Psoas muscle (tissue), 8 donors: ENCODE results near the gene CDH4. TPM values are rescaled to one million over a fixed set of nuclear protein-coding genes. Genes with fewer than 3 reads are reported as not detected.

ENCODE experiments used
- ATAC-seq, 4 donors: fragments of 200-7000 bp; cut with Tn5 transposase; one replicate each; pipeline ENCODE4 v1.9.1; 2020; ENCODE audit warnings: moderate library complexity in 3 of 4, mild to moderate bottlenecking in 2 of 4
- DNase-seq, 2 donors: peaks; one replicate each; pipeline ENCODE4 v3.0.0-alpha.2; 2020
- H3K27ac ChIP-seq: fragments of 200-600 bp; one replicate; pipeline ENCODE4 v1.8.0; 2022
- H3K27me3 ChIP-seq, 3 donors: fragments of 200-600 bp in 1 of 3; one replicate each; pipeline versions ENCODE4 v1.6.1 to v1.8.0; 2013 to 2022; ENCODE audit warnings: low read length in 2 of 3, mild to moderate bottlenecking in 2 of 3, moderate library complexity in 1 of 3; ENCODE audit not compliant: insufficient read depth in 3 of 3
- H3K36me3 ChIP-seq, 2 donors: fragments of 200-600 bp in 1 of 2; one replicate each; pipeline versions ENCODE4 v1.6.1 to v1.8.0; 2013 to 2022; ENCODE audit warnings: low read depth in 1 of 2, mild to moderate bottlenecking in 1 of 2, moderate library complexity in 1 of 2; ENCODE audit not compliant: insufficient read depth in 1 of 2
- H3K4me1 ChIP-seq: fragments of 200-600 bp; one replicate; pipeline ENCODE4 v1.8.0; 2022
- H3K4me3 ChIP-seq: fragments of 200-600 bp; one replicate; pipeline ENCODE4 v1.8.0; 2022; ENCODE audit warnings: mild to moderate bottlenecking
- H3K9me3 ChIP-seq: fragments of 200-600 bp; one replicate; pipeline ENCODE4 v1.8.0; 2022
- CTCF ChIP-seq: fragments of 200-600 bp; IDR thresholded peaks from one replicate; pipeline ENCODE4 v1.8.0; 2022; ENCODE audit warnings: antibody characterized with exemption
- WGBS, 3 donors: extraction: QIAGEN DNeasy Blood & Tissue Kit; methylation state at CpG; one replicate each; pipeline versions ENCODE4 v1.1.6 to v1.1.7; 2013; 5-methylcytosine and 5-hydroxymethylcytosine counted together
- intact Hi-C, 2 donors: fragments of 100-400 bp; cut with DNase I; formaldehyde crosslinking; loops; one replicate each; pipeline versions ENCODE4 v1.11.0 to v1.14.2; 2022
- polyA plus RNA-seq, 3 donors: library from polyadenylated mRNA; stranded (reverse); fragments of 200-250 nt; gene quantifications; one replicate each; pipeline ENCODE4 v1.2.3, GENCODE V29; 2013
- total RNA-seq, 4 donors: library from RNA; stranded (reverse); fragmentation: NEBNext Ultra II Directional in 2 of 4; extraction: Animal tissue kit (Norgen Biotek cat#: 25700) in 2 of 4; gene quantifications; one replicate each; pipeline versions ENCODE4 v1.2.1 to v1.2.4, GENCODE V29; 2021 to 2023
- donor health status: healthy with polysubstance abuse.
- donor health status: DM: no; HTN: no; CAD: no; lungs with moderate emphysema.
- donor health status: Bipolar disorder and iron deficiency.
- donor health status: healthy.
- donor health status: DM: yes; HTN: yes; CAD: no.
- donor health status: DM: no; HTN: no; CAD: no.
- donor health status: DM: no; HTN: no; CAD: no.
- donor health status: DM: yes; HTN: yes; CAD: no.

CDH4 gene
- total and polyA plus RNA-seq, 7 donors = 0.26 to 1.0 (median 0.34) TPM

GRCh38 chr20:61693055-61693600, 441.1 kb downstream of the CDH4 start:
- ATAC-seq = no peak
- no peak for DNase-seq
- H3K4me3 ChIP-seq = no peak overlapping the region
- no peak overlapping the region for H3K27ac ChIP-seq
- no peaks in the 10 kb centered on the region for H3K9me3 ChIP-seq
- H3K4me1 ChIP-seq = no peaks in the 10 kb centered on the region
- no peak for TF ChIP-seq CTCF
- peaks cover 0 to 2% (median 0%) of the 10 kb centered on the region in 3 donors for H3K27me3 ChIP-seq
- 75 to 84% (median 84%) methylated on average over 12 of the region's 12 CpGs for WGBS, 3 donors
- H3K36me3 ChIP-seq = no peaks in the 10 kb centered on the region
- intact Hi-C loops = no loop called here

- Histone ChIP-seq H3K4me3 (no peak overlapping the region), H3K27ac (no peak overlapping the region), H3K4me1 (no peaks in the 10 kb centered on the region), H3K9me3 (no peaks in the 10 kb centered on the region), H3K27me3 (peaks cover 0 to 2% (median 0%) of the 10 kb centered on the region in 3 donors), H3K36me3 (no peaks in the 10 kb centered on the region)
- WGBS, 3 donors = 61 to 74% (median 70%) methylated on average over 14 to 15 of the region's 15 CpGs
- no peak for TF ChIP-seq CTCF
- DNase-seq = no peak
- no peak for ATAC-seq
- intact Hi-C loops = no loop called here
Observed at GRCh38 chr20:61694682-61695081, 442.6 kb downstream of the CDH4 start.

GRCh38 chr20:61695741-61696140, 443.7 kb downstream of the CDH4 start:
- H3K9me3 ChIP-seq = no peaks in the 10 kb centered on the region
- no peak for TF ChIP-seq CTCF
- H3K27ac ChIP-seq = no peak overlapping the region
- H3K4me1 ChIP-seq = no peaks in the 10 kb centered on the region
- intact Hi-C loops = no loop called here
- no peak for DNase-seq
- 80 to 88% (median 84%) methylated on average over 8 to 9 of the region's 9 CpGs for whole genome bisulfite sequencing, 3 donors
- ATAC-seq = no peak
- no peaks in the 10 kb centered on the region for H3K36me3 ChIP-seq
- peaks cover 0 to 2% (median 0%) of the 10 kb centered on the region in 3 donors for H3K27me3 ChIP-seq
- no peak overlapping the region for H3K4me3 ChIP-seq

GRCh38 chr20:61696181-61696735, 444.2 kb downstream of the CDH4 start:
- intact Hi-C loops = no loop called here
- H3K9me3 ChIP-seq = no peaks in the 10 kb centered on the region
- no peak overlapping the region for H3K4me3 ChIP-seq
- H3K27ac ChIP-seq = no peak overlapping the region
- 88 to 92% (median 90%) methylated on average over 10 of the region's 10 CpGs for WGBS, 3 donors
- no peak for TF ChIP-seq CTCF
- DNase-seq (peak in 1 of 2 donors; percentile 38), ATAC-seq (no peak)
- H3K36me3 ChIP-seq = no peaks in the 10 kb centered on the region
- peaks cover 0 to 2% (median 0%) of the 10 kb centered on the region in 3 donors for H3K27me3 ChIP-seq
- no peaks in the 10 kb centered on the region for H3K4me1 ChIP-seq
